SK-N-SH (cell line): Measurements from ENCODE around the gene MIOS.

Source experiments
- EZH2phosphoT487 ChIP-seq: fragments of 200-600 bp; sonication (generic); IDR thresholded peaks from 2 replicates; pipeline ENCODE4 v1.6.1; 2017; ENCODE audit warnings: low read depth, mixed run types, mild to moderate bottlenecking, antibody characterized with exemption, moderate library complexity, borderline replicate concordance
- RFX5 ChIP-seq: IDR thresholded peaks from 2 replicates; pipeline ENCODE4 v1.6.1; 2012; ENCODE audit warnings: mild to moderate bottlenecking, improper control_type of control experiment, low read length
- TF ChIP-seq, protein P1 (sequence below): fragments of 200-600 bp; sonication (generic); IDR thresholded peaks from 2 replicates; pipeline ENCODE4 v1.6.1; 2017; ENCODE audit warnings: antibody characterized with exemption, mild to moderate bottlenecking, moderate library complexity

DNA sequence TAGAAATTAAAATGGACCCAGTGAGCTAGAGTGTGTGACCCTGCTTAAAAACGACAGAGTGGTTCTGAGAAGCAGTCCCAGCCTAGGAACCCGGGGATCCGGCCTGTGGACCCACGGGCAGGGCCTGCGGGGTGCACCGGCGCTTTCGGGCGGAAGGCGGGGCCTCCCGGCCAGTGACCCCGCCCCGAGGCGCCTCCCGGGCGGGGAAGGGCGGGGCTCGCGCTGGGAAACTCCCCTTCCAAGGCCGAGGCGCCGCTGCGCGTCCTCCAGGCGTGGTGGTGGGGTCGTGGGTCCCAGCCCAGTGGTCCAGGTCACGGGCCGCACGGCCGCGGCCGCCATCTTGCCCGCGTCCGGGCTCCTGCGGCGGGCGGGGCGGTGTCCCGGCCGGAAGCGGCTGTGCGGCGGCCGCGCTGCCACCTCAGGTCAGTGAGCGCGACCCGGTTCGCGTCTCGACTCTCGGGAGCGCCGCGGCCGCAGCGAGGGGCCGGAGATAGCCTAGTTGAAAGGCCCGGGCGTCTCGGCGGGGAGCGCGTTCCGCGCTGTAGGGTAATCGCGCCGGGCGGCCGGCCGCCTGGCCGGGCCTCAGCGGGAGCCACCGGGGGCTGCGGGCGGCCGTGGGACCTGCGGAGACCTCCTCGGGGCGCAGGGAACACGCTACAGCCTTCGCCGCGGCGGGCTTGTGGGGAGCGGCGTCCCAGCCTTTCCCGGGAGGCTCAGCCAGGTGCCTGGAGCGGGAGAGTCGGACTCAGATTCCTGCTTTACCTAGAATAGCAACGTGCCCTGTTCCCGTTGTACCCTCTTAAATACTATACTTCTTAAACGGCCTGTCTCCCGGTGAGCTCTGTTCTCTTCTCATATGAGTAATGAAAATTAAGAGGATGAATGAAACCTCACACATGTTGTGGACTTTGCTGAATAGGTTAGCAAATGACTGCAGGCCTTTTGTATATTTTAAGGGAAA, at the start of gene MIOS:
- no peak for TF ChIP-seq EZH2phosphoT487
- no peak for TF ChIP-seq RFX5
- TF ChIP-seq, protein P1, sequence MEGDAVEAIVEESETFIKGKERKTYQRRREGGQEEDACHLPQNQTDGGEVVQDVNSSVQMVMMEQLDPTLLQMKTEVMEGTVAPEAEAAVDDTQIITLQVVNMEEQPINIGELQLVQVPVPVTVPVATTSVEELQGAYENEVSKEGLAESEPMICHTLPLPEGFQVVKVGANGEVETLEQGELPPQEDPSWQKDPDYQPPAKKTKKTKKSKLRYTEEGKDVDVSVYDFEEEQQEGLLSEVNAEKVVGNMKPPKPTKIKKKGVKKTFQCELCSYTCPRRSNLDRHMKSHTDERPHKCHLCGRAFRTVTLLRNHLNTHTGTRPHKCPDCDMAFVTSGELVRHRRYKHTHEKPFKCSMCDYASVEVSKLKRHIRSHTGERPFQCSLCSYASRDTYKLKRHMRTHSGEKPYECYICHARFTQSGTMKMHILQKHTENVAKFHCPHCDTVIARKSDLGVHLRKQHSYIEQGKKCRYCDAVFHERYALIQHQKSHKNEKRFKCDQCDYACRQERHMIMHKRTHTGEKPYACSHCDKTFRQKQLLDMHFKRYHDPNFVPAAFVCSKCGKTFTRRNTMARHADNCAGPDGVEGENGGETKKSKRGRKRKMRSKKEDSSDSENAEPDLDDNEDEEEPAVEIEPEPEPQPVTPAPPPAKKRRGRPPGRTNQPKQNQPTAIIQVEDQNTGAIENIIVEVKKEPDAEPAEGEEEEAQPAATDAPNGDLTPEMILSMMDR, result no peak
